HepG2 (cell line): ENCODE data around the gene PUM1. TPM values are rescaled to one million over a fixed set of nuclear protein-coding genes. Genes with fewer than 3 reads are reported as not detected.

Experiments used
- ELF1 ChIP-seq: sonication (generic); formaldehyde crosslinking; IDR thresholded peaks from 2 replicates; pipeline ENCODE4 v1.4.0; 2020; ENCODE audit warnings: missing genetic modification reagents
- ELF3 ChIP-seq: IDR thresholded peaks from 2 replicates; pipeline ENCODE4 v1.6.1; 2016; ENCODE audit warnings: missing genetic modification reagents, missing compliant biosample characterization
- ETV5 ChIP-seq: IDR thresholded peaks from 2 replicates; pipeline ENCODE4 v1.6.1; 2018; ENCODE audit warnings: missing biosample characterization, missing genetic modification reagents, inconsistent platforms, borderline replicate concordance
- GABPB1 ChIP-seq: IDR thresholded peaks from 2 replicates; pipeline ENCODE4 v1.6.1; 2016; ENCODE audit warnings: mild to moderate bottlenecking, missing genetic modification reagents, moderate library complexity, missing compliant biosample characterization
- IRF2 ChIP-seq: IDR thresholded peaks from 2 replicates; pipeline ENCODE4 v1.6.1; 2018; ENCODE audit warnings: missing genetic modification reagents, missing compliant biosample characterization
- NR2F1 ChIP-seq, 2 experiments: fragments of 450-650 bp in 1 of 2; formaldehyde crosslinking in 1 of 2; IDR thresholded peaks; 2 replicates each; pipeline versions ENCODE4 v1.5.0 to v1.6.1; 2016 to 2020; ENCODE audit warnings: mild to moderate bottlenecking in 1 of 2, missing compliant biosample characterization in 1 of 2, missing genetic modification reagents in 1 of 2, moderate library complexity in 1 of 2
- SALL1 ChIP-seq: sonication (generic); formaldehyde crosslinking; IDR thresholded peaks from 2 replicates; pipeline ENCODE4 v1.8.0; 2022; ENCODE audit warnings: mild to moderate bottlenecking, missing genetic modification reagents
- TMF1 ChIP-seq: sonication (generic); formaldehyde crosslinking; IDR thresholded peaks from 2 replicates; pipeline ENCODE4 v1.8.1; 2022; ENCODE audit warnings: low read depth, missing genetic modification reagents
- ZNF44 ChIP-seq: sonication (generic); formaldehyde crosslinking; IDR thresholded peaks from 2 replicates; pipeline ENCODE4 v1.5.1; 2020; ENCODE audit warnings: mild to moderate bottlenecking, missing genetic modification reagents
- polyA plus RNA-seq, 8 experiments: library from polyadenylated mRNA; depleted of rRNA in 3 of 8; stranded (reverse) in 7 of 8; unstranded in 1 of 8; fragments of >200 nt; fragmentation: Illumina TruSeq in 4 of 8; extraction: Trizol in 4 of 8; gene quantifications; 2 replicates each; pipeline versions ENCODE4 v1.2.1 to v1.2.3, GENCODE V29; 2011 to 2016; ENCODE audit warnings: low read depth in 4 of 8, missing spikeins in 1 of 8, mixed read lengths in 1 of 8; ENCODE audit not compliant: insufficient read depth in 1 of 8
- total RNA-seq, 5 experiments: library from RNA; depleted of rRNA; stranded (reverse); fragments of >200 nt; fragmentation: Illumina TruSeq; extraction: Trizol; gene quantifications; 2 replicates each; pipeline ENCODE4 v1.2.3, GENCODE V29; 2016; ENCODE audit warnings: low read depth in 1 of 5
- TF ChIP-seq, protein P1 (sequence below): sonication (generic); formaldehyde crosslinking; IDR thresholded peaks from 2 replicates; pipeline ENCODE4 v1.5.0; 2020; ENCODE audit warnings: missing genetic modification reagents, mild to moderate bottlenecking, borderline replicate concordance
- TF ChIP-seq, protein P2 (sequence below): sonication (generic); formaldehyde crosslinking; IDR thresholded peaks from 2 replicates; pipeline ENCODE4 v1.4.0; 2020; ENCODE audit warnings: missing genetic modification reagents
- TF ChIP-seq, protein P3 (sequence below): sonication (generic); formaldehyde crosslinking; conservative IDR thresholded peaks from 2 replicates; pipeline ENCODE4 v1.4.0; 2020; ENCODE audit warnings: mild to moderate bottlenecking, missing genetic modification reagents, moderate library complexity
- TF ChIP-seq, protein P4 (sequence below): sonication (generic); formaldehyde crosslinking; IDR thresholded peaks from 2 replicates; pipeline ENCODE4 v1.8.0; 2022; ENCODE audit warnings: mild to moderate bottlenecking, missing genetic modification reagents, borderline replicate concordance

Gene PUM1
- total and polyA plus RNA-seq, 2 of the 13 experiments (the other 11 are each of a cell fraction or from before 2014, with no cell fraction given), result 64.7 to 91.0 TPM

DNA sequence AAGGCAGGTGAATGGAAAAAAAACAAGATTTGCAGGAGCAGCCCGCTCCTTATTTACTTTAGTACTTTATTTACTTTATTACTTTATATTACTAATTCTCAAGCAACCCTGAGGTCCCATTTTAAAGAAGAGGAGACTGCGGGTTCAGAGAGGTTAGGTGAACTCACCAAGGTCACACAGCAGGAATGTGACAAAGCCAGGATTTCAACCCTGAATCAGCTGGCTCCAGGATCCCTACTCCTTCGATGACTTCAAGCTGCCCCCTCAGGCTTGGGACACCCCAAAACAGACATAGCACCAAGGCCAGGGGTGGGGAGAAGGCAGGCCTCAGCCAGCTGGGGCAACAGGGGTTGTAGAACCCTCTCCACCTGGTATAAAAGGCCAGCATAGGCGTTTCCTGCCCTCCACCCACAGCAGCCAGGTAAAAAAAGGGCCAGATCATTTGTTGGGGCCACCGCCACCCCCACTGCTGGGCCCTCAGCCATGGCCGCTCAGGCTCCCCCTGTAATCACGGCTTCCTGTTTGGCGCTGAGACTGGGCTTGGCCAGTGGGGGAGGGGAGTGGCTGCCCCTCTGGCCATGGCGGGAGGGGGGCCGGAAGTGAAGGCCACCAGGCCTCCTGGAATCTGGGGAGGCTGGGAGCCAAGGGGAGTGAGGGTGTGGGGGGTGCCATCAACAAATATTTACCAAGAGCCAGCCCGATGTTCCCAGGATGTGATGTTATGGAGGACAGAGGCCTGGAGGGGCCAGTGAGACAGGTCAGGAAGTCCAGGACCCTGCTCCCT is 163.5 kb downstream of the PUM1 start (continued):
- TF ChIP-seq, protein P1, sequence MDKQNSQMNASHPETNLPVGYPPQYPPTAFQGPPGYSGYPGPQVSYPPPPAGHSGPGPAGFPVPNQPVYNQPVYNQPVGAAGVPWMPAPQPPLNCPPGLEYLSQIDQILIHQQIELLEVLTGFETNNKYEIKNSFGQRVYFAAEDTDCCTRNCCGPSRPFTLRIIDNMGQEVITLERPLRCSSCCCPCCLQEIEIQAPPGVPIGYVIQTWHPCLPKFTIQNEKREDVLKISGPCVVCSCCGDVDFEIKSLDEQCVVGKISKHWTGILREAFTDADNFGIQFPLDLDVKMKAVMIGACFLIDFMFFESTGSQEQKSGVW (CRISPR knock-in tag), result no peak
- TF ChIP-seq GABPB1 (peak; percentile 88), ETV5 (peak; percentile 88), SALL1 (peak; percentile 35; the same call in 1 of the 2 replicates), ELF3 (CRISPR knock-in tag) (0 out of 2 replicates have a peak, but pooled peaks have one; percentile 21), IRF2 (CRISPR knock-in tag) (no peak; the same call in 1 of the 2 replicates), ELF1 (peak; percentile 61), ZNF44 (no peak), TMF1 (CRISPR knock-in tag) (no peak), NR2F1 (CRISPR knock-in tag; IDR thresholded peaks at IDR 0.05) (no peak)
- TF ChIP-seq, protein P2, sequence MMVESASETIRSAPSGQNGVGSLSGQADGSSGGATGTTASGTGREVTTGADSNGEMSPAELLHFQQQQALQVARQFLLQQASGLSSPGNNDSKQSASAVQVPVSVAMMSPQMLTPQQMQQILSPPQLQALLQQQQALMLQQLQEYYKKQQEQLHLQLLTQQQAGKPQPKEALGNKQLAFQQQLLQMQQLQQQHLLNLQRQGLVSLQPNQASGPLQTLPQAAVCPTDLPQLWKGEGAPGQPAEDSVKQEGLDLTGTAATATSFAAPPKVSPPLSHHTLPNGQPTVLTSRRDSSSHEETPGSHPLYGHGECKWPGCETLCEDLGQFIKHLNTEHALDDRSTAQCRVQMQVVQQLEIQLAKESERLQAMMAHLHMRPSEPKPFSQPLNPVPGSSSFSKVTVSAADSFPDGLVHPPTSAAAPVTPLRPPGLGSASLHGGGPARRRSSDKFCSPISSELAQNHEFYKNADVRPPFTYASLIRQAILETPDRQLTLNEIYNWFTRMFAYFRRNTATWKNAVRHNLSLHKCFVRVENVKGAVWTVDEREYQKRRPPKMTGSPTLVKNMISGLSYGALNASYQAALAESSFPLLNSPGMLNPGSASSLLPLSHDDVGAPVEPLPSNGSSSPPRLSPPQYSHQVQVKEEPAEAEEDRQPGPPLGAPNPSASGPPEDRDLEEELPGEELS, result peak; percentile 62
- TF ChIP-seq, protein P3, sequence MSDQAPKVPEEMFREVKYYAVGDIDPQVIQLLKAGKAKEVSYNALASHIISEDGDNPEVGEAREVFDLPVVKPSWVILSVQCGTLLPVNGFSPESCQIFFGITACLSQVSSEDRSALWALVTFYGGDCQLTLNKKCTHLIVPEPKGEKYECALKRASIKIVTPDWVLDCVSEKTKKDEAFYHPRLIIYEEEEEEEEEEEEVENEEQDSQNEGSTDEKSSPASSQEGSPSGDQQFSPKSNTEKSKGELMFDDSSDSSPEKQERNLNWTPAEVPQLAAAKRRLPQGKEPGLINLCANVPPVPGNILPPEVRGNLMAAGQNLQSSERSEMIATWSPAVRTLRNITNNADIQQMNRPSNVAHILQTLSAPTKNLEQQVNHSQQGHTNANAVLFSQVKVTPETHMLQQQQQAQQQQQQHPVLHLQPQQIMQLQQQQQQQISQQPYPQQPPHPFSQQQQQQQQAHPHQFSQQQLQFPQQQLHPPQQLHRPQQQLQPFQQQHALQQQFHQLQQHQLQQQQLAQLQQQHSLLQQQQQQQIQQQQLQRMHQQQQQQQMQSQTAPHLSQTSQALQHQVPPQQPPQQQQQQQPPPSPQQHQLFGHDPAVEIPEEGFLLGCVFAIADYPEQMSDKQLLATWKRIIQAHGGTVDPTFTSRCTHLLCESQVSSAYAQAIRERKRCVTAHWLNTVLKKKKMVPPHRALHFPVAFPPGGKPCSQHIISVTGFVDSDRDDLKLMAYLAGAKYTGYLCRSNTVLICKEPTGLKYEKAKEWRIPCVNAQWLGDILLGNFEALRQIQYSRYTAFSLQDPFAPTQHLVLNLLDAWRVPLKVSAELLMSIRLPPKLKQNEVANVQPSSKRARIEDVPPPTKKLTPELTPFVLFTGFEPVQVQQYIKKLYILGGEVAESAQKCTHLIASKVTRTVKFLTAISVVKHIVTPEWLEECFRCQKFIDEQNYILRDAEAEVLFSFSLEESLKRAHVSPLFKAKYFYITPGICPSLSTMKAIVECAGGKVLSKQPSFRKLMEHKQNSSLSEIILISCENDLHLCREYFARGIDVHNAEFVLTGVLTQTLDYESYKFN, result peak; percentile 50; the same call in 1 of the 2 replicates
- TF ChIP-seq, protein P4, sequence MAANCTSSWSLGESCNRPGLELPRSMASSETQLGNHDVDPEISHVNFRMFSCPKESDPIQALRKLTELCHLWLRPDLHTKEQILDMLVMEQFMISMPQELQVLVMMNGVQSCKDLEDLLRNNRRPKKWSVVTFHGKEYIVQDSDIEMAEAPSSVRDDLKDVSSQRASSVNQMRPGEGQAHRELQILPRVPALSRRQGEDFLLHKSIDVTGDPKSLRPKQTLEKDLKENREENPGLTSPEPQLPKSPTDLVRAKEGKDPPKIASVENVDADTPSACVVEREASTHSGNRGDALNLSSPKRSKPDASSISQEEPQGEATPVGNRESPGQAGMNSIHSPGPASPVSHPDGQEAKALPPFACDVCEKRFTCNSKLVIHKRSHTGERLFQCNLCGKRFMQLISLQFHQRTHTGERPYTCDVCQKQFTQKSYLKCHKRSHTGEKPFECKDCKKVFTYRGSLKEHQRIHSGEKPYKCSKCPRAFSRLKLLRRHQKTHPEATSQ, result no peak
